CD4-positive, alpha-beta T cell treated with Interleukin-1 beta for 1 hour (primary cell): ENCODE measurements around the gene HIC2.
"Not testable (repeated sequence)": the region's sequence is repeated elsewhere in the genome, so short reads cannot be mapped to it uniquely, and the experiment has no call there.

Experiments
- DNase-seq, 2 donors: peaks; one replicate each; pipeline ENCODE4 v3.0.0-alpha.2; 2020 to 2022

Gene HIC2

GRCh38 chr22:21417227-21417746 is at the start of gene HIC2:
Gene HIC2 (plus strand): TSS chr22:21417371. CDS start chr22:21442832, 25,461 bp downstream.
- DNase-seq = peak; percentile 1 to 14

DNA sequence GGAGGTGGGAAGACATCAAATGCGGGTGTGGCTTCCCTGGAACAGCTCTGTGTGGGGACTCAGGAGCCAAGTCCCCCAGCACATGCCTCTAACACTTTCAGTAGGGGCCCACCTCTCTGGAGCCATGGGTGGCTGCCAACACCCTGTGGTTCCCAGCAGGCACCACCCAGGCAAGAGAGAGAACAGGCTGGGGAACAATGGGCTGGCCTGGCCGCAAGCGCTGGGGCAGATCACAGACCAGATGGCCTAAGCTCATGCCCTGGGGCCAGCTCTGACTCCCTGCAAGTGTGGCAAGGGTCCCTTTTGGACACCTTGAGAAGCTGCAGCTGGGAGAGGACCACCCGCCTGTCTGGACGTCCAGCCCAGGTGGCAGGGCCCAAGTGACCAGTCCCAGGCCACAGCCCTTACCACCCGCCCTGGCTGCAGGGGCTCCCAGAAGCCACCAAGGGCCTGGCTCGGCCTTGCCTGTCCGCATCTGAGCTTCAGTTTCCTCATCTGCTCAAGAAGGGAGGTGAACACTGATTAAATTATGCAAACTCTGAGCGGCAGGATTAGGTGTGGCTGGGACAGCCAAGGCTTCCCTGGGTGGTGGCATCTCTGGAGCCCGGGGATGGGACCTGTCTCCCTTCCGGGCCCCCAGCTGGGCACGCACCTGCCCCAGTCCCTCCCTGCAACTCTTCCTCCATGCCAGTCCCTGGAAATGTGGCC is 48.4 kb upstream of the HIC2 start:
- not testable (repeated sequence) for DNase-seq

- not testable (repeated sequence) for DNase-seq
These were observed 41.3 kb upstream of the HIC2 start for GRCh38 chr22:21375880-21376279.

DNA sequence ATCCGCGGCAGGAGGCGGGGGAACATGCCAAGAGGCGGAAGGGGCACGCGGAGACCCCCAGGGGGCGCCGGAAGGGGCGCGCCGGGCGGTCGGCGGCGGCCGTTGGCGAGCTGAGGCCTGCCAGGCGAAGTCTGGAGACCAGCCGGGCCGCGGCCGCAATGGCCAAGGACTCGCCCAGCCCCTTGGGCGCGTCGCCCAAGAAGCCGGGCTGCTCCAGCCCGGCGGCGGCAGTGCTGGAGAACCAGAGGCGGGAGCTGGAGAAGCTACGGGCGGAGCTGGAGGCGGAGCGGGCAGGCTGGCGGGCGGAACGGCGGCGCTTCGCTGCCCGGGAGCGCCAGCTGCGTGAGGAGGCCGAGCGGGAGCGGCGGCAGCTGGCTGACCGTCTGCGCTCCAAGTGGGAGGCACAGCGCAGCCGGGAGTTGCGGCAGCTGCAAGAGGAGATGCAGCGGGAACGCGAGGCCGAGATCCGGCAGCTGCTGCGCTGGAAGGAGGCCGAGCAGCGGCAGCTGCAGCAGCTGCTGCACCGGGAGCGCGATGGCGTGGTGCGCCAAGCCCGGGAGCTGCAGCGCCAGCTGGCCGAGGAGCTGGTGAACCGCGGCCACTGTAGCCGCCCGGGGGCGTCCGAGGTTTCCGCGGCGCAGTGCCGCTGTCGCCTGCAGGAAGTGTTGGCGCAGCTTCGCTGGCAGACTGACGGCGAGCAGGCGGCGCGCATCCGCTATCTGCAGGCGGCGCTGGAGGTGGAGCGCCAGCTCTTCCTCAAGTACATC is 33.3 kb upstream of the HIC2 start, which contains the start of gene RIMBP3B:
RIMBP3B (plus strand) TSS at position 51 of the 767 bp plus-strand sequence; CDS start at position 159, 108 bp downstream.
- DNase-seq = not testable (repeated sequence)

GRCh38 chr22:21384468-21385357 is 32.5 kb upstream of the HIC2 start:
- DNase-seq = not testable (repeated sequence)

GRCh38 chr22:21389480-21389879 is 27.7 kb upstream of the HIC2 start:
- not testable (repeated sequence) for DNase-seq

GRCh38 chr22:21390013-21390412 is 27.2 kb upstream of the HIC2 start:
- not testable (repeated sequence) for DNase-seq

DNA sequence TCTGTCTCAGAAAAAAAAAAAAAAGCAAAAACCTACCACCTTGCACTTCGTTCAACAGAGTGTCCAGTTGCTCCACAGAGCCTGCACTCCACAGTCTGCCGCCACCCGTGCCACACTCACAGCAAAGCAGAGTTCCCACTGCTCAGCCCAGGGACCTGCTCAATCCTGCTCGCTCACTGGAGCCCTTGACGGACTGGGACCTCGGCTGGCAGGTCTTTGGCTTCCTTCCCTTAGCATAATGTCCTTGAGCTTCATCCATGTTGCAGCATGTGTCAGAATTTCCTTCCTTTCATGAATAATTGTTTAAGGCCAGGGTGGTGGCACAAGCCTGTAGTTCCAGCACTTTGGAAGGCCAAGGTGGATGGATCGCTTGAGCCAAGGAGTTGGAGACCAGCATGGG is 22.6 kb upstream of the HIC2 start:
- not testable (repeated sequence) for DNase-seq

DNA sequence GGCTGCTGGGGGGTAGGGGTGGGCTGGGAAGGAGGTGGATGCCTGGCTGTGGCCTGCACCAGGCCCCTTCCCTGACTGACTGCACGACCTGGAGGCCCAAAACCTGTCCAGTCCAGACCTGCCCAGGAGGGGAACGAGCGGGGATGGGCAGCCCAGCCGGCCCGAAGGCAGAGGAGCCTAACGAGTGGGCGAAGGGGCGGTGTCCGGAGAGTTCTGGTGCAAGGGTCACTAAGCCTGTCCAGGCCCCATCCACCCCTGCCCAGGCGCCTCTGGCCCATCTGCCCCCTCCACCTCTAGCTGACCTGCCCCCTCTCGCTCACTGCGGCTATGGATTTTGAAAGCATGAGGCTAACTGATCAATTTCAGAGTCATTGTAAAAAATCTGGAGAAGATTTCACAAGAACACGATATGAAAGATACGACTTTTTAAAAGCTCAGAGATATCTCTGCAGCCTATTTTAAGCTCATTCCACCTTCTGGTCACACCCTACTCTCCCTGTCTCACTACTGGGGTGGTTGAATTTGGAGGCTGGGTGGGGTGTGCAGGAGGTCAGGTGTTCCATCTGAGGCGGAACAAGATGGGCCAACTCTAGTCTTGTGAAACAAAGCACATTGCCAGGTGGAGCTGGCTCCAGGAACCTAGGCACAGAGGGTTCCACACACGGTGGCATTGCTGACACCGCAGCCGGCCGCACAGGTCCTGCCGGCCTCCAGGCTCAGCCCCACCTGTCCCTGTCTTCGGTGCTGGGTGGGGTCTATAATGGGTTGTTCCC is 15.8 kb upstream of the HIC2 start:
- DNase-seq = not testable (repeated sequence)

DNA sequence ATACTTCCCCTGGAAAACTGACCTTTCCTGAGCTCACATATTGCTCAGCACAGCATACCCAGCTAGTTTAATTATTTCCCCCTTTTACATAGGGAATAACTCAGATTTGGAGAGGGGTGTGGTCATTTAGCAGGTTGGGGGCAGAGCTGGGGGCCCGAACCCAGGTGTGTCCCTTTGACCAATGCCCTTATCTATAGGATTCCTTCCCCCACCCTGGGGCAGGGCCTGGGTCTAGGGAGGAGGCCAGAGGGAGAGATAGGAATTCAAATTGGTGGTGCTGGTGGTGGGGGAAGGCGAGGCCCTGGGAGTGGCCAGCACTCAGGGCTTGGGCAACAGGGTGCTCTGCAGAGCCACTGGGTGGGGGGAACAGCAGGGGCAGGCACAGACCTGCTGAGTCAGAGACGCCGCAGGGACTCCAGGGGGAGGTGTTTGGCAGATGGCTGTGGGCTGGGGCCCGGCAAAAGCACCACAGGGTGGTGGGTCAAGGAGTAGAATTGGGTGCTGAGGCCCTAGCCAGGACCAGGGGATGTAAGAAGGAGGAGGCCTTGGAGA is 14.3 kb upstream of the HIC2 start:
- DNase-seq = not testable (repeated sequence)

GRCh38 chr22:21407139-21407538 is 10.0 kb upstream of the HIC2 start:
- not testable (repeated sequence) for DNase-seq

- not testable (repeated sequence) for DNase-seq
These were observed 9.4 kb upstream of the HIC2 start for GRCh38 chr22:21407792-21408191.

GRCh38 chr22:21416375-21416774 is 796 bp upstream of the HIC2 start:
- not testable (repeated sequence) for DNase-seq

GRCh38 chr22:21417853-21418252 is 682 bp downstream of the HIC2 start:
- DNase-seq = peak; percentile 7 to 15

DNA sequence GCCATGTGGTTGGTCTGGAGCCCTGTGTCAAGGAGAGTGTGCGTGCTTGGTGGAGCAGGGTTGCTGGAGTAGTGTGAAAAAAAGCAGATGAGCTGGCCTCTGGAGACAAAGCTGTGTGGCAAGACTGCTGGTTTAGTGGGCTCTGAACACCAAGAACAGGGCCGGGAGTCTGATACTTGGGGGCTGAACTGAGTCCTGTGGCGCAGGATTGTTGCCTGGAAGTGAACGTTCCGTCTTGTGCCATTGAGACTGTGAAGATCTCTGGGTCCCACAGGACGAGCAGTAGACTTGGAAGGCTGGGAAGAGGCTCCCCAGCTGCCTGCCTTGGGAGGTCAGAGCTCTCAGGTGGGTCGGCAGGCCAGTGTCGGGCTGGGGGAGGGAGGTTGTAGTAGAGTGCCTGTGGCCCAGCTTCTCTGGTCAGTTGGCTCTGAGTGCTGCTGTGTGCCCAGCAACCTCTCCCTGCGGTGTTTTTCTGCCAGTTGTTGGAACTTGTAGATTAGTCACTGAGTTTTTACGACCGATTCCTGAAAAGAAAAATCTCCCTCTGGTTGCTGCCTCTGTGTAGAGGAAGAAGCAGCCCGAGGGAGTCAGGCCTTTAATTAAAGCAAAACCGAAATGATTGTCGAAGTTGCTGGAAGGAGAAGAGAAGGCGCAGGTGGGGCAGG is 1.9 kb downstream of the HIC2 start:
- not testable (repeated sequence) for DNase-seq

DNA sequence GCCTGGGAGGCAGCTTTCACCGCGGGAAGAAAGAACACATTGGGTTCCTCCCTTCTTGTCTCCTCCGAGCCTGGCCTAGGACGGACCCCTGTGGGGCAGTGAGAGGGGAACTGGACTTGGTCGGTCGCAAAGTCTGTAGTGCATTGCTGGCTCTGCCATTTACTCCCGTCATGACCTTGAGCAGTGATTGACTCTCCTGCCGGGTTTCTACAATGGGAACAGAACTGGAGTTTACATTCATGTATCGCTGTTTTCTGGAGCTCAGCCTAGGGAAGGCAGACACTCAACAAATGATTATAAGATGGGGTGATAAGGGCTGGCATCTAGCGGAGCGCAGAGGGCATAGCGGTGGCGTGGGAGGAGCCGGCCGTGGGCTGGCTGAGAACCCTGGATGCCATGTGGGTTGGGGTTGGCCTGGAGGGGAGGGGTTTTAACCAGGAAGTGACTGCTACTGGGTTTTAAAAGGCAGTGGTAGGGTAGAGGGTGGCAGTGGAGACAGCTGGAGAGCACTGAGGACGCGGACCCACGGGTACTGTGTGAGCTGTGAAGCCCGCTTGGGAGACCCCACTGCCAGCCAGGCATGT is 3.1 kb downstream of the HIC2 start:
- DNase-seq = peak in 1 of 2 donors; percentile 7

DNA sequence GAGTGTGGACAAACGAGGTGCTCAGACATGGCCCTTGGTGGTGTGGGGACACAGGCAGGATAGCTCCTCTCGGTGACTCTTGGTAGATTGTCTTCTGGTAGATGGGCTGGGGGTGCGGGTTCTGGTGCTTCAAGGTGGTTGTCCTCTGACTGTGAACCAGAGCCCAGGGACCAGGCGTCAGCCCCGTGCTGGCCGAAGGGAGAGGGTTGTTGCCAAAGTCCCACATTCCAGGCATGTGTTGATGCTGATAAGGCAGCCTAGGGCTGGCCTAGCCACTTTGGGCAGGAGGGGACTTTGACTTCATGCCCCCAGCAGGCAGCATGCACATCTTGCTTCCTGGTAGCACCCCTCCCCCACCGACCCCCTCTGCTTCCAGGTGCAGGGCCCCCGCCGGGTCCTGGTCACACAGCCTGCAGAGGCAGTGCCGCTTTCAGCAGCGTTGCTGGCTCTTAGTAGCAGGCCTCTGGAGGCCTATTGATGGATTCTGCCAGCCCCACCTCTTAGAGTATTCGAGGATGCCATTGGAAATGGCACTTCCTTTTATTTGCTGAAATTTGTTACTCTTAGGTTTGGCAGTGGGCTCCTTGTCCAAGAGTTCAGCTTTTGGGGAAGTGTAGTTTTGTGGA is 7.0 kb downstream of the HIC2 start:
- not testable (repeated sequence) for DNase-seq

DNA sequence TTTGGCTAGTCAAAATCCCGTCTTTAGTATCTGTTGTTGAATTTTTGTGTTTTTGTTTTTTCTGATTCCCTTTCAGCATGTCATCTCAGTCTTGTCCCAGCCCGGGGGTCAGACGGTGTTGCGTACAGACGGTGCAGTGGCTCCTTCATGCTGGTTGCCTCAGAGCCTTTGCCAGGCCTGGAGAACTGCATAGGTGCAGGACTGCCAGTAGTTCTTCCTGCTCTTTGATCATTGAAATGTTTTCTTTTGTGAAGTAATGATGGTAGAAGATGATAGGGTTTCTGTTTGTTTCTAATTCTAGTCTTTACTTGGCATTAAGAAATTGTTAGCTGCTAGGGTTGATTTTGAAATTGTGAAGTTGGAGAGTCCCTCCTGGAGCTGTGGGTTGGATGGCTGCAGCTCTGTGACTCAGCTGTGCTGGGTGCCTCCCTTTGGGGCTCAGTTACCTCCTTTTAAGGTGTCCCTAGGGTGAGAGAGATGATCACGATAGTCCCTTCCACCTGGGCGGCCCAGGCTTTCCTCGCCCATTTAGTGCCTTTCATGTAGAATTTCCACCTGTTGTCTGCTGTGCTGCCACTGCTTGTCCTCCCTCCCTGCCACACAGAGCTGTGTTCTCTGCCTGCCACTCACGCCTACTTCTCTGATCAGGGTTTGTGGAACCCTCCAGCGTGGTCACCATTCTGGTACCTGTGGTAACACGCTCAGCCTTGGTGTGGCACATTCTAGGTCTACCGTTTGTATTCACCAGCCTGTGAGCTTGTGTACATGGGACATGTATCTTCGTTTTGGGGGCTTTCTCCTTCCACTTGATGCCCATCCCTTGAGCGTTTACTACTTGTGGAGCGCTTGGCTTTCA is 17.4 kb downstream of the HIC2 start:
- not testable (repeated sequence) for DNase-seq
